Activated naive CD8-positive, alpha-beta T cell (primary cell): ENCODE data around the gene IL6R.
A peak's percentile ranks its signal among the peaks of the same experiment; 100 is the strongest.

Experiments
- H3K27ac Mint-ChIP-seq: one replicate; pipeline ENCODE4 v1.8.0; 2021; ENCODE audit warnings: mixed read lengths
- H3K27me3 Mint-ChIP-seq: one replicate; pipeline ENCODE4 v1.8.0; 2021; ENCODE audit warnings: mixed read lengths
- H3K36me3 Mint-ChIP-seq: one replicate; pipeline ENCODE4 v1.8.0; 2021; ENCODE audit warnings: mixed read lengths
- H3K4me1 Mint-ChIP-seq: one replicate; pipeline ENCODE4 v1.8.0; 2021; ENCODE audit warnings: low read depth, mixed read lengths
- H3K4me3 Mint-ChIP-seq: one replicate; pipeline ENCODE4 v1.8.0; 2021; ENCODE audit warnings: mild to moderate bottlenecking, mixed read lengths
- H3K9me3 Mint-ChIP-seq: one replicate; pipeline ENCODE4 v1.8.0; 2021; ENCODE audit warnings: low read depth, mixed read lengths

Gene IL6R

DNA sequence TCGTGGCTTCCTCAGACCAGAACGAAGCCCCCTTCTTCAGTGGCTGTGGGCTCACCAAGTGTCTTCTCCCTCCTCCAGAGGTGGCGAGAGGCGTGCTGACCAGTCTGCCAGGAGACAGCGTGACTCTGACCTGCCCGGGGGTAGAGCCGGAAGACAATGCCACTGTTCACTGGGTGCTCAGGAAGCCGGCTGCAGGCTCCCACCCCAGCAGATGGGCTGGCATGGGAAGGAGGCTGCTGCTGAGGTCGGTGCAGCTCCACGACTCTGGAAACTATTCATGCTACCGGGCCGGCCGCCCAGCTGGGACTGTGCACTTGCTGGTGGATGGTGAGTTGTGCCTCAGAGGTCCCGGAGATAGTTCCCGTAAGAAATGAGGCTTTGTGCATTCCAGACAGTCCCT is 24.0 kb downstream of the IL6R start:
- Mint-ChIP-seq H3K27me3 (no peaks in the 10 kb centered on the region), H3K4me3 (no peak overlapping the region), H3K9me3 (no peaks in the 10 kb centered on the region), H3K4me1 (peaks cover 50% of the 10 kb centered on the region), H3K27ac (no peak overlapping the region), H3K36me3 (peaks cover 6% of the 10 kb centered on the region)

DNA sequence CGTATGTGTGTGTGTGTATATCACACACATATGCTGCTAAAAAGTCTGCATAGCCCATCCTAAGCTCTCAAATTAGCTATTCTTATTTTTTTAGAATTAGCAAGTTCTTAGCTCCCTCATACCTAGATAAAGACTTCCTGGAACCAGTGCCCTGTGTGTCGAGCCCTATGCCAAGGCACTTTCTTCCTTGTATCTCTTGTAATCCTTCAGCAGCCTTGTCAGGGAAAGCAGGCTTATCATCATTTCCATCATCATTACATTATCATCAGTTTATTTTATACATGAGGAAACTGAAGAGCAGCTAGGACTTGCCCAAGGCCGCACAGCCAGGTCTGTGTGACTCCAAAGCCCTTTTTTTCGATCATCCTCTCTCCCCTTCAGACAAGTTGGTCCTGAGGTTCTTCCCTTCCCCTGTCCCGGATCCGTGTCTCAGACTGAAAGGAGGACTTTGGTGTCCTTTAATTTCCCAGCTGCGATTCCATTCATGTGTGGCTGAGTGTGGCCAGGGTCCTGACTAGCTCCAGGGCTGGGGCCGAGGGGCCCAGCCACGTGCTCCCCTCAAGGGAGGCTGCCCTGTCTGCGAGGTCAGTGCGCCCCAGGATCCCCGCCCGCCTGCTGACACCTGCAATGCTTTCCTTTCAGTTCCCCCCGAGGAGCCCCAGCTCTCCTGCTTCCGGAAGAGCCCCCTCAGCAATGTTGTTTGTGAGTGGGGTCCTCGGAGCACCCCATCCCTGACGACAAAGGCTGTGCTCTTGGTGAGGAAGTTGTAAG is 24.9 kb downstream of the IL6R start:
- H3K27me3 Mint-ChIP-seq = no peaks in the 10 kb centered on the region
- no peak overlapping the region for H3K27ac Mint-ChIP-seq
- peaks cover 46% of the 10 kb centered on the region for H3K4me1 Mint-ChIP-seq
- peaks cover 6% of the 10 kb centered on the region for H3K36me3 Mint-ChIP-seq
- no peaks in the 10 kb centered on the region for H3K9me3 Mint-ChIP-seq
- H3K4me3 Mint-ChIP-seq = no peak overlapping the region

DNA sequence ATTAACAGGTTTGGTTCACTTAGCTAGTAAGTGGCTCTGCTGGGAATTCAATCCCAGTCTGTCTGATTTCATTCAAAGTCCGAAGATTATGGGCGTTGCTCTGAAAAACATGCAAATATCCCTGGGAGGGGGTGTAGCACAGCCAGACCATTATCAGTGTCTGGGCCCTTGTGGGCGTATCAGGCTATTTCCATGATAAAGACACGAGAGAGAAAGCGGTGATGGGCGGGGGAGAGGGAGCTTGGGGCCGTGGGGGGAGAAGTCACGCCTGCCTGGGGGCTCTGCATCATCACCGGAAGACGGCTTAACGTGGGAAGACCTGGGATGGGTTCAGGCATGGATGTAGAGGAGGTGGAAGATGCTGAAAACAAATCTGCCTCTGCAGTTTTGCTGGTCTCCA is 25.8 kb downstream of the IL6R start:
- Mint-ChIP-seq H3K27me3 (no peaks in the 10 kb centered on the region), H3K9me3 (no peaks in the 10 kb centered on the region), H3K4me3 (no peak overlapping the region), H3K27ac (no peak overlapping the region), H3K4me1 (peaks cover 42% of the 10 kb centered on the region), H3K36me3 (peaks cover 6% of the 10 kb centered on the region)

DNA sequence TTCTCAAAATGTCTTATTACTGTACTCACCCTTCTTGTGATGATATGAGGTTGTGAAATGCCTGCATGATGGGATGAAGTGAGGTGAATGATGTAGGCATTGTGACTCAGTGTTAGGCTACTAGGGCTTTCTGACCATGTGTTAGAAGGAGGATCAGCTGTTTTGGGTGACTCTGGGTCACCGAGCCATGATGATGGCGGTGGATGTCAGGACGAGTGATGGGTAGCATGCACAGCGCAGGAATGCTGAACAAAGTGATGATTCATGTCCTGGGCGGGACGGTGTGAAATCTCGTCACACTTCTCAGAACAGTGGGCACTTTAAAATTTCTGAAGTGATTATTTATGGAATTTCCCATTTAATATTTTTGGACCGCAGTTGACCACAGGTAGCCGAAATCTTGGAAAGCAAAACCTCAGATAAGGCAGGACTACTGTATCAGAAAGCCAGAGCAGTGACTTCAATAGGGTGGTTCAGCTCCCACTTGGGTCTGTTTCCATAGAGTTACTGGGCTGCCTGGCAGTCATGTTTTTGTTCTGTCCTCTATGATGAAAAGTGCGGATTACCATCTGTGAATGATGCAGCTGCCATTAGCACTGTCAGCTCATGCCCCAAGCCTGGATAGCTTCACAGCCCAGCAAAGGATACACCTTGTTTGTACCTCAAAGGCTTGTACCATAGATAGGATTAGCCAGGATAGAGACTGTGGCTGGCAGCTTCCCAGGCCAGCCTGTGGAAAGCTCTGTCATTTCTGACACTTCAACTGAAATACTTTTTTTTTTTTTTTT is 26.6 kb downstream of the IL6R start:
- peak overlapping the region; percentile 62 for H3K27ac Mint-ChIP-seq
- no peak overlapping the region for H3K4me3 Mint-ChIP-seq
- peaks cover 37% of the 10 kb centered on the region for H3K4me1 Mint-ChIP-seq
- H3K9me3 Mint-ChIP-seq = no peaks in the 10 kb centered on the region
- H3K27me3 Mint-ChIP-seq = no peaks in the 10 kb centered on the region
- peaks cover 6% of the 10 kb centered on the region for H3K36me3 Mint-ChIP-seq

DNA sequence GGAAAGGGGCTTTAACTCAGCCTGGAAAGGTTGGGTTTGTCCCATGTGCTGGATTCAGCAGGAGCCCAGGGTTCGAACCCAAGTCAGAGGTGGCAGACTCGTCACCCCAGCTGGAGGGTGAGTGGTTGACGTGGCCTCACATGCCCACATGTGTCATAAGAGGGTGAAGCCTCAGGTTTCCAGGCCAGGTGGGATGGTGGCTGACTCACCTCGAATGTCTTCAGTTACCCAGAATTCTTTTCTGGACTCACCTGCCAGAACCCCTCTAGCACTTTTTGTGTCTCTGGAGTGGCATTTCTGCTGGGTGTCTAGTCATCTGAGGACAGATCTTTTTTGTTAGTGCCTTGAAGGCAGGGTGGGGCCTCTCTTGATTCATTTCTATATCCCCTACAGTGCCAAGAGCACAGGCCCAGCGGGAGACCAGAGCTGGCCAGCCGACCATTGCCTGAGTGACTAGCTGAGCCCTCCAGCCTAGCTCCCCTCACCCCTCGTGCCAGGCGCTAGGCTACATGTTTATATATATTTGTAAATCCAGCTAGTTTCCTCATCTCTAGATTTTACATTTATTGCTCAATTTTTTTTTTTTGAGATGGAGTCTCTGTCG is 28.1 kb downstream of the IL6R start:
- H3K27ac Mint-ChIP-seq = peak overlapping the region; percentile 34
- H3K4me3 Mint-ChIP-seq = no peak overlapping the region
- no peaks in the 10 kb centered on the region for H3K27me3 Mint-ChIP-seq
- H3K4me1 Mint-ChIP-seq = peaks cover 35% of the 10 kb centered on the region
- no peaks in the 10 kb centered on the region for H3K9me3 Mint-ChIP-seq
- peaks cover 10% of the 10 kb centered on the region for H3K36me3 Mint-ChIP-seq

DNA sequence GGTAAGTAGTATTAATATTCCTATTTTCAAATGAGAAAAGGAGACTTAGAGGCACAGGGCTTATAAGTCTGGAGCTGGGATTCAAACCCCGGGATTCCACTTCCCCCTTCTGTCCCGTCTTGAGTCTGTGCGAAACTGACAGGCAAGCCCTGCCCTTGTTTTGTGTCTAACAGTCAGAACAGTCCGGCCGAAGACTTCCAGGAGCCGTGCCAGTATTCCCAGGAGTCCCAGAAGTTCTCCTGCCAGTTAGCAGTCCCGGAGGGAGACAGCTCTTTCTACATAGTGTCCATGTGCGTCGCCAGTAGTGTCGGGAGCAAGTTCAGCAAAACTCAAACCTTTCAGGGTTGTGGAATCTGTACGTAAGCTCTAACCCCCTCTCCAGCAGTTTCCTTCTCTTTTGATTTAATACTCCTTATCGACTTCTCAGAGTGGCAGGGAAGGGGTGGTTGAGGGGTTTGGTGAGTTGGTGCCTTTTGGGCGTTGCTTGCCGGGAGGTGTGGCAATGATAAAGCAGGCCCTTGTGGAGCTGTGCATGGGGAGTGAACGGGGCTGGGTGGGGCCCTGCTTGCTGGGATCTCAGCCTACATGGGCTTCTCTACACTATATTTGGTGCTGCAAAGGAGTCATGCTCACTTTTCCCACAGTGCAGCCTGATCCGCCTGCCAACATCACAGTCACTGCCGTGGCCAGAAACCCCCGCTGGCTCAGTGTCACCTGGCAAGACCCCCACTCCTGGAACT is 29.4 kb downstream of the IL6R start:
- no peaks in the 10 kb centered on the region for H3K9me3 Mint-ChIP-seq
- no peak overlapping the region for H3K4me3 Mint-ChIP-seq
- peaks cover 41% of the 10 kb centered on the region for H3K4me1 Mint-ChIP-seq
- H3K27ac Mint-ChIP-seq = no peak overlapping the region
- H3K36me3 Mint-ChIP-seq = peaks cover 8% of the 10 kb centered on the region
- H3K27me3 Mint-ChIP-seq = no peaks in the 10 kb centered on the region

DNA sequence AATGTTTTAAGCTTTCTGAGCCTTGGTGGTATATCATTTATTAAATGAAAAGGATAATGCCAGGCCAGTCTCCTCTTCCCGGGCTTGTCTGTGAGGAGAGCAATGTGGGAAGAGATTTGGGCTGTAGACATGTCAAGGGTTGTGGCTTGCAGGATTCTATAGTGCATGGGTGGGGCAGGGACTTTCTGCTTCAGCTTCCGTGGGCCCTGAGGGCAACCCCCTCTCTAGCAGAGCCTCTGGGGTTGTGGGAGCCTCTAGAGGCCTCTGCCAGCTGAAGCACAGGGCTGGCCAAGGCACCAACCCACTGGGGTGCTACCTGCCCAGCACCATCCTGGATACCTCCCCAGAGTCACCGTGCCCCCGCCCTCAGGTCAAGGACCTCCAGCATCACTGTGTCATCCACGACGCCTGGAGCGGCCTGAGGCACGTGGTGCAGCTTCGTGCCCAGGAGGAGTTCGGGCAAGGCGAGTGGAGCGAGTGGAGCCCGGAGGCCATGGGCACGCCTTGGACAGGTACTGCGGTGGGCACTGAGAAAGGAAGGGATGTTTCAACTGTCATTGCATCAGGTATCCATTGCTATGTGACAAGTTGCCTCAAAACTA is 30.6 kb downstream of the IL6R start:
- Mint-ChIP-seq H3K27ac (no peak overlapping the region), H3K9me3 (no peaks in the 10 kb centered on the region), H3K4me1 (peaks cover 49% of the 10 kb centered on the region), H3K4me3 (no peak overlapping the region), H3K27me3 (no peaks in the 10 kb centered on the region), H3K36me3 (peaks cover 8% of the 10 kb centered on the region)

DNA sequence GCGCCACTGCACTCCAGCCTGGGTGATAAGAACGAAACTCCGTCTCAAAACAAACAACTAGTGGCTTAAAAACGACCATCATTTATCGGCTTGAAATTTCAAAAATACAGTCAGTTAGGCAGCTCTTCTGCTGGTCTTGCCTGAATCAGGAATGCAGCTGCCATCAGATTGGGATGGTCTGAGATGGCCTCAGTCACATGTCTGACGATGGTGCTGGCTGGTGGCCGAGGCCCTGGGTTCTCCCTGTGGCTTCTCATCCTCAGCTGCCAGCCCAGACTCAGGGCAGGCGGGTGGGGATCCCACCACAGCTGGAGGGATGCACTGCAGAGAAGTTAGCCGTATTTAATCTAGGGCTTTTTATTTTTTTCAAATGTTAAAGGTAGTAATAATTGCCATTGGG is 31.3 kb downstream of the IL6R start:
- H3K9me3 Mint-ChIP-seq = no peaks in the 10 kb centered on the region
- H3K4me1 Mint-ChIP-seq = peaks cover 52% of the 10 kb centered on the region
- H3K27ac Mint-ChIP-seq = no peak overlapping the region
- H3K4me3 Mint-ChIP-seq = no peak overlapping the region
- peaks cover 8% of the 10 kb centered on the region for H3K36me3 Mint-ChIP-seq
- H3K27me3 Mint-ChIP-seq = no peaks in the 10 kb centered on the region

DNA sequence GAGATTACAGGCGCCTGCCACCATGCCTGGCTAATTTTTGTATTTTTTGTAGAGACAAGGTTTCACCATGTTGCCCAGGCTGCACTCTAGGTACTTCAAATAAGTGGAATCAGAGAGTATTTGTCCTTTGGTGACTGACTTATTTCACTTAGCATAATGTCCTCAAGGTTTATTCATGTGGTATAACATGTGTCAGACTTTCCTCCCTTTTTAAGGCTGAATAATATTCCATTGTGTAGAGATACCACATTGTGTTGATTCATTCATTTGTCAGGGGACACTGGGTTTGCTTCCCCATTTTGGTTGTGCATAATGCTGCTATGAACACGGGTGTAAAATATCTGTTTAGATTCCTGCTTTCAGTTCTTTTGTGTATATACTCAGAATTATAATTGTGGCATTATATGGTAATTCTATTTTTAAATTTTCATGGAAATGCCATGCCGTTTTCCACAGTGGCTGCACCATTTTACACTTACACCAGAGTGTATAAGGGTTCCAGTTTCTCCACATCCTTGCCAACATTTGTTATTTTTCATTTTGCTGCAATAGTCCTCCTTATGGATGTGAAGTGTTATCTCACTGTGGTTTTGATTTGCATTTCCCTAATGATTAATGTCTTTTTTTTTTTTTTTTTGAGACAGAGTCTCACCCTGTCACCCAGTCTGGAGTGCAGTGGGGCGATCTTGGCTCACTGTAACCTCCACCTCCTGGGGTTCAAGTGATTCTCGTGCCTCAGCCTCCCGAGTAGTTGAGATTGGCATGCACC is 35.1 kb downstream of the IL6R start:
- Mint-ChIP-seq H3K27me3 (no peaks in the 10 kb centered on the region), H3K36me3 (peaks cover 19% of the 10 kb centered on the region), H3K9me3 (no peaks in the 10 kb centered on the region), H3K4me1 (peaks cover 59% of the 10 kb centered on the region), H3K27ac (peak overlapping the region; percentile 98), H3K4me3 (peak overlapping the region; percentile 75)

DNA sequence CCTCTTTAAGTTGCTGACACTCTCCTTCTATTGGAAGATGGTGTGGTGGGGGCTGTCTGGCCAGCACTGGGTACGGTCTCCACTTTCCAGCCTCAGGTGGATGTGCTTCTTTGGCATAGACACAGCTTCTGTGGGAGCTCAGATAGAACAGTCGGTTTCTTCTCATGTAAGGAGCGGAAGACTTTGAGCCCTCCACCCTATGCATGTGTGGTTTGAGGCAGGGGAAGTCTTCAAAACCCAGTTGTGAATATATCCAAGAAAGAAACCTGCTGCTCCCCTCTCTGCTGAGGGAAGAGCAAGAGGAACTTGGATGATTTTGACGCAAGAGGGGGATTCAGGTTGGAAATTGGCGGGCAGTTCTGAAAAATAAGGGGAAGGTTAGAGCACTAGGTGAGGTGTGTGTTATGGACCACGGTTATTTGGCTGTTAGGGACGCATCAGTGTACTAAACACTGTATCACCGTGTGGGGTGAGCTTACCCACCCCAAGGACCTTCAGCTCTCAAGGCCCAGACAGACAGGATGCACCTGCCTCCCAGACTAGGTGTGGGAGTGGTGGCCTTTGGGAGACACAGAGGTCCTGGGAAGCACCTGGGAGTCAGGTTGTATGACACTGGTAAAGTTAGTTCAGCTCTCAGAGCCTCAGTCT is 36.2 kb downstream of the IL6R start:
- H3K27ac Mint-ChIP-seq = peak overlapping the region; percentile 98
- H3K9me3 Mint-ChIP-seq = no peaks in the 10 kb centered on the region
- H3K4me3 Mint-ChIP-seq = peak overlapping the region; percentile 74
- no peaks in the 10 kb centered on the region for H3K27me3 Mint-ChIP-seq
- peaks cover 67% of the 10 kb centered on the region for H3K4me1 Mint-ChIP-seq
- peaks cover 23% of the 10 kb centered on the region for H3K36me3 Mint-ChIP-seq

DNA sequence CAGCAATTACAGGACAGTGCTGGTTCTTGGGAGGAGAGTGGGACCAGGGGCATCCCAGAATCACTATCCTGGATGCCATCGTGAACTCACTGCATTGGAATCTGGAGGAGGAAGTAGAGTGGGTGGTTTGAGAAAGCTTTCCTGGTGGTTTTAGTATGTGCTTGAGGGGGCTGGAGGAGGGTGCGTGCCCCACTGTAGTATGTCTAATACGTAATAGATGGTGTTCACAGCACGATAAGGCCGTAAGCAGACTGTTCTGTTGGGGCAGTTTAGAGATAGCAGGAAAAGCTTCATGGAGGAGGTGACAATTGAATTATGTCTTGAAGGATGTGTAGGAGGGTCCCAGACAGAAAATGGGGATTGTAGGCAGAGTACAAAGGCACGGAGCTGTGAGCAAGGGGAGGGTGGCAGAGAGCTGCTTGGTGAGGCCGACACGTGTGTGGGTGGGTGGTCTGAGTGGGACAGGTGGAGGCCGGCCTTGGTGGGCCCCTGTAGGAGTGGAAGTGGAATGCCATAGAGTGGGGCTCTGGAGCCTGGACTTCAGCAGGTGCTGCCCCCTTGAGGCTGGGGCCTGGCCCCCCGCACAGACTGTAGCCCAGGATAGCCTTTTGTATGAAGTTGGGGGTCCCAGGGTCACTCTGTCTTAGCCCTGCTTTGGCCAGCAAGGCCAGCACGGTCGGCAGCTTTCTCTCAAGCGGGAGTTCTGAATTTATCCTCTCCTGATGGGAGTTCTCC is 37.0 kb downstream of the IL6R start:
- H3K27ac Mint-ChIP-seq = peak overlapping the region; percentile 98
- no peaks in the 10 kb centered on the region for H3K27me3 Mint-ChIP-seq

DNA sequence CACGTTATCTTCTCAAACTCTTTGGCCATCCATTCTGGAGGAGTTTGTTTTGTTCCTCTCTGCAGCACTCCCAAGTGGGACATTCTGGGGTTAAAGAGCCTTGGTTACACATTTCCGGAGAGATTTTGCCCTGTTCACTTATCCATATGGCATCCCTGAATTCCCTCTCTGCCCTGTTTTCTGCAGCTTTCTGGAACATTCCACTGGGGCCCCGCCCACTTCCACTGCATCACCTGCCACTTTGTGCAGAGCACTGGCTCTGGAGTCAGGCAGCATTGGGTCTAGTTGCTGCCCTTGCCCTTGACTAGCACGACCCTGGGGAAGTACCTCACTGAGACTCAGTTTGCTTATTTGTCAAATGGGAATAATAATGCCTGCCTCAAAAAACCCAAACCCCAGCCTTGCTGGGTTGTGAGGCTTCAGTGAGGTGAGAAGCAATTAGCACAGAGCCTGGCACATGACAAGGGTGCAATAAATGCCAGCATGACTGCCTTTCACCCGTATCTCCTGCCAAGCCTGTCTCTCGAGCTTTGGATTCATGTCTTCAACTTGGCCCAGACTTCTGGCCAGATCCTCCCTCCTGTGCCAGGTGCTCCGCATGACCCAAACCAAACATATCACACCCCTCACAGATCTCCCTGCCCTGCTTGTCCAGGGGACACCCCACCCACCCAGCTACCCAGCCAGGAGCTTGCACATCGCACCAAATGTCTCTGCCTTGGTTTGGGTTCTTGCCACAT is 38.3 kb downstream of the IL6R start:
- Mint-ChIP-seq H3K36me3 (peaks cover 24% of the 10 kb centered on the region), H3K4me3 (peak overlapping the region; percentile 28), H3K4me1 (peaks cover 61% of the 10 kb centered on the region), H3K27ac (peak overlapping the region; percentile 28), H3K27me3 (no peaks in the 10 kb centered on the region), H3K9me3 (no peaks in the 10 kb centered on the region)

More for the DNA sequence above, 37.0 kb downstream of the IL6R start:
- no peaks in the 10 kb centered on the region for H3K9me3 Mint-ChIP-seq
- peaks cover 67% of the 10 kb centered on the region for H3K4me1 Mint-ChIP-seq
- H3K36me3 Mint-ChIP-seq = peaks cover 23% of the 10 kb centered on the region
- peak overlapping the region; percentile 74 for H3K4me3 Mint-ChIP-seq
